NCI-H2171 treated with DMSO at 0.1 percent for 48 hours (cell line): ENCODE measurements around the gene DCUN1D2.
A peak's percentile ranks its signal among the peaks of the same experiment; 100 is the strongest.
"Not testable (repeated sequence)": the region's sequence is repeated elsewhere in the genome, so short reads cannot be mapped to it uniquely, and the experiment has no call there.

Experiments used
- DNase-seq: peaks from one replicate; lab custom pipeline; 2025; lab: John Stamatoyannopoulos, UW

DCUN1D2 gene

GRCh38 chr13:113464476-113464875, 26.0 kb downstream of the DCUN1D2 start:
- no peak for DNase-seq

DNA sequence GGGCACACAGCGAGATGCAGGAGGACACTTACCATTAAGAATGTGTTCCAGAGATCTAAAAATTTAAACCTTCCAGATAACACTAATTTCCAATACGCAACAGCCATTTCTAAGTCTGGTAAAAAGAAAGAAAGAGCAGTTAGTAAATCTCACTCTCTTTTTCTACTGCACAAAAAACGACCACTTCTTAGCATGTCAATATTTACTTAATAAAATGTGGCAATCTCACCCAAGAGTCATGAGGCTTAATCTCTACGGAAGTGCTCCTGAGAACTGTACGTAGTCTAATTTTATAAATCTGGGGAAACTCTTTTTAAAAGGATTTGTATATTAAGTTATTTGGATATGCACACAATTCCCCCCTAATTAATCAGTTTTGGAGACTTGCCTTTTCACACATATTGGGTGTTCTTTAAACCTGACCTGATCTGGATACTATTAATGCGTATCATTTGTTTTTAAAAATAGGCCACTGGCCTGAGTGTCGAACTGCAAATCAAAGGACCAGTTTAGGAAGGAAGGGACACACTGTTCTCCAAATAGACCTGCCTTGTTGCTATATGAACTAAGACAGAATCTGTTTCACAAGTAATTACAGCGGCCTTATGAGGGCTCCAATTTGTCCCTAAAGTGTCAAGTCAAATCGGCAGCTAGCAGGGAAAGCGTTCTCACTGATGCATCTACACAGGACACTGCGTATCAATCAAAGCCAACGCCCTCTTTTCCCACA, 29.3 kb downstream of the DCUN1D2 start:
- no peak for DNase-seq

GRCh38 chr13:113460599-113460998, 29.9 kb downstream of the DCUN1D2 start:
- DNase-seq = no peak

GRCh38 chr13:113460064-113460555, 30.4 kb downstream of the DCUN1D2 start:
- DNase-seq = no peak

DNA sequence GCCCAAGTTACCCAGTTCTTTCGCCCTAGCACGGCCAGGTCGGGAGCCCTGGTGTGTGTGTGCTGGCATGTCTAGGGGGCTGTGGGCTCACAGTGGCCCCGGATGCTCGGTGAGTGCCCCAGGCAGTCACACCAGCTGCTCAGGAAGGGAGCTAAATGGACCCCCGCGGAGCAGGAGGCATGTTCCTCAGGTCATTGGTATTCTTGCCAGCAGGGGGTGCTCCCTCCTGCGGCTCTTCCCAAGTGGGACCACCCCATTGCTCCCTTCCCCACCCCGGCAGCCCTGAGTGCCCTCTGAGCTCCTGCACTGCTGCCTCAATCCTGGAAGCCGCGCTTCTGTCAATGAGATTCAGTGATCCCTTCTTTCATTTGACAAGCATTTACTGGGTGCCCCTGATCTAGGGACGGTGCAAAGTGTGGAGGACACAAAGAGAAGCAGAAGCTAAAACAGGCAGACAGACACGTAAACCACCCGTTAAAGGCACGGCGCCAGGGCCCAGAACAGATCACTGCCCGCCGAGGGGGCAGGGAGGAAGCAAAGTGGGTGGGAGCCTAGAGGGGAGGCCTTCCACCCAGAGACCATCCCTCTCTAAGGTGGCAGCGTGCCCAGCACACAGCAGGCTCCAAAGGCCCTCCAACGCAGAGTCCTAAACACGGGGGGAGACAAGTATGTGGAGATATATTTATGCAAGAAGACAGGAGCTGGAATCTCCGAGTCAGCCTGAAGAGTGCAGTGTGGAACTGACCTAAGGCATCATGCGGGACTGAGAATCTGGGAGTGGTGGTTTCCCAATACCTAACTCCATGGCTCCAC, 32.1 kb downstream of the DCUN1D2 start:
- no peak for DNase-seq

DNA sequence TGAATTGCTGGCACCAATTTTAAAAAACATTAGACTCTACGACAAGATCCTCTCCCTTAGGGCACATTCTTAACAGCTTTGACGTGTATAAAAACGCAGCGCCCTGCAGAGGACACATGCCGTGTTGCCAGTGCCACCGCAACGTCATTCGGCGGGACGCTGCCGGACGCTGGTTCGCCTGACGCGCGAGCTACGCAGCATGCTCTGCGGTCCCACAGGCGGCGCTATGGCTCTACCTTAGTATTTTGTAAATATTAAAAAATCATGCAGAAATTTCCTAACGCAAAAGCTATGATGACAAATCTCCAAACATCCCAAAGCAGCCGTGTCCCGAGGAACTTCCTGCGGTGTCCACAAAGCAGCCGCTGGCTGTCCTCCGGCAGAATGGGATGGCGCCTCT, 33.0 kb downstream of the DCUN1D2 start:
- no peak for DNase-seq

DNA sequence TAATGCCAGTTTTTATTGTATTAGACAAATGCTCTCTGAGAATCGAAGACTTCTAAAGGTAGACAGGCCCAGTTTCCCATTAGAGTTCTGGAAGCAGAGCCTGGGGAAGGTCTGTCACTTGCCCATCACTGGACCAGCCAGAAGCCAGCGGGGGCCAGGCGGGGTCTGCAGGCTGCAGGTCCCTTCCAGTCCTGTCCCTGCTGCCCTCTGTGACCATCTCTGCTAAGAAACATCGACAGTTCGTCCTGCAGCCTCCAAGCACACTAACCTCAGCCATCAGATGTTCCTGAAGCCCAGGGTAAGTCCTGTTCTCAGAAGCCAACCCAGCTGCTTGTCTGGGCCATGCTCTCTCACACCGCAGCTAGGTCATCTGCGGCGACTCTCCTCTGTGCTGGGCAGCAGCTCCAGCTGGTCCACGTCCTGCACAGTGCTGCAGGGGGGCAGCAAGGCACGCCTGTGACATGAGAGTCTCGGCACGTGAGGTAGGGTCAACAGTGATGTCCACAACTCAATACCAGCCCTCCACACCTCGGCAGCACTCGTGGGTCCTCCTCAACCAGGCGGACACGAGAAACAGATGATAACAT, 34.3 kb downstream of the DCUN1D2 start:
- DNase-seq = no peak

DNA sequence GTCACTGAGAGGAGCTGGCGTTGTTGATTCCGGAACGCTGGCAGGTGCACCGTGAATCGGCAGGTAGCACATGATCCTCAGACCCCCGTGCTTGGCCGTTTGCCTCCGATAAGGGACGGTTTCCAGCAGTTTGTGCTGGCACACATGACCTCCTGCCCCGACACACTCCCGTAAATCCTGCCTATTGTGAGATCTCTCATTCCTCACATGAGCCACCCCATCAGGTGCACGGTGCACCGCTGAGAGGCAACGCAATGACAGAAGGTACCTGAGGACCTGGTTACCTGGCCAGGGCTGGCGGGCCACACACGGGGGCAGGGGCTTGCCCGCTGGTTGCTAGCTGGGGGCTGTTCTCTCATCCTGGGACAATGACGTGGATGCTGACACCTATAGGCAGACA, 35.1 kb downstream of the DCUN1D2 start:
- no peak for DNase-seq

- DNase-seq = no peak
Measured at GRCh38 chr13:113454936-113455335, 35.6 kb downstream of the DCUN1D2 start.

- peak; percentile 64 for DNase-seq
Measured at GRCh38 chr13:113452942-113453901, 37.3 kb downstream of the DCUN1D2 start, which contains the start of gene ADPRHL1. Gene ADPRHL1, minus strand, starts transcription at chr13:113453488. Its CDS starts 51 bp downstream, at chr13:113453437.

GRCh38 chr13:113452466-113452865, 38.0 kb downstream of the DCUN1D2 start:
- no peak for DNase-seq

DNA sequence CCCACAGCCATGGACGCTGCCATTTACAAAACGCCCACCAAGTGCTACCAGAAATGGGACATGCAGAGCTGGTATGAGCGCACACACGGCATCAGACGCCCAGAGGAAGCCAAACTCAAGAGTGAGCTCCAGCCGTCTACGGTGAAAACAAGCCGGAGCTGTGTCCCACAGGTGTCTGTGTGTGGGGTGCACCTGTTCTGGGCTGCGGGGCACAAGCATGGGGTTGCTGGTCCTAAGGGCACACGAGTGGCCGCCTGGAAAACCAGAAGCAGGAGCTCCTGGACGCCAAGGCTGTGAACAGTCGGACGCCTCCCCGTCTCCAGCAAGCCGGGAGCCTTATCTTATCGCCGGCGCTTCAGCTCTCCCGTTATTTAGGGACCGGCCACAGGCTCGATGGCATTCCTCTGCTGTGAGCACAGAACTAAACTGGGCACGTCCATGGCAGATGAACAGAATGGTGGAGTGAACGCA, 38.5 kb downstream of the DCUN1D2 start:
- no peak for DNase-seq

DNA sequence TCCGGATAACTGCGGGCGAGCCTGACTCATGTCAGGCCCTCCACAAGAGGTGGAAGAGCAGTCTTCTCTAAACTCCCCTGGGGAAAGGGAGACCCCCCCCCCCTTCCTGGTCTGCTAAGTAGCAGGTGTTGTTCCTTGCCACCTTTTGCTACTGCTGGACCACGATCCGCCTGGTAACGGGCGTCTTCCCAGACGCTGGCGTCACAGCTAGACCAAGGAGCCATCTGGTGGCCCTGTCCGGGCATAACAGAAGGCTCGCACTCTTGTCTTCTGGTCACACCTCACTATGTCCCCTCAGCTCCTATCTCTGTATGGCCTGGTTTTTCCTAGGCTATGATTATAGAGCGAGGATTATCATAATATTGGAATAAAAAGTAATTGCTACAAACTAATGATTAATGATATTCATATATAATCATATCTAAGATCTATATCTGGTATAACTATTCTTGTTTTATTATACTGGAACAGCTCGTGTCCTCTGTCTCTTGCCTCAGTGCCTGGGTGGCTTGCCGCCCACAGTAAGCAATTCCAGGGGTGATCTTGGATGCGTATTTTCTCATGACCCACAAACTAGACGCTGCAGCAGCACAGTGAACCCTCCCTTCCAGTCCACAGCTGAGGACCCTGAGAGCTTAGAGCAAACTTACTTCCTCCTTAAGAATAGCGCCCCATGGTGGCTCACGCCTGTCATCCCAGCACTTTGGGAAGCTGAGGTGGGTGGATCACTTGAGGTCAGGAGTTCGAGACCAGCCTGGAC, 39.5 kb downstream of the DCUN1D2 start:
- peak; percentile 35 for DNase-seq

- not testable (repeated sequence) for DNase-seq
Measured at GRCh38 chr13:113450348-113450744, 40.2 kb downstream of the DCUN1D2 start.

- DNase-seq = no peak
Measured at GRCh38 chr13:113449693-113450347, 40.7 kb downstream of the DCUN1D2 start.

DNA sequence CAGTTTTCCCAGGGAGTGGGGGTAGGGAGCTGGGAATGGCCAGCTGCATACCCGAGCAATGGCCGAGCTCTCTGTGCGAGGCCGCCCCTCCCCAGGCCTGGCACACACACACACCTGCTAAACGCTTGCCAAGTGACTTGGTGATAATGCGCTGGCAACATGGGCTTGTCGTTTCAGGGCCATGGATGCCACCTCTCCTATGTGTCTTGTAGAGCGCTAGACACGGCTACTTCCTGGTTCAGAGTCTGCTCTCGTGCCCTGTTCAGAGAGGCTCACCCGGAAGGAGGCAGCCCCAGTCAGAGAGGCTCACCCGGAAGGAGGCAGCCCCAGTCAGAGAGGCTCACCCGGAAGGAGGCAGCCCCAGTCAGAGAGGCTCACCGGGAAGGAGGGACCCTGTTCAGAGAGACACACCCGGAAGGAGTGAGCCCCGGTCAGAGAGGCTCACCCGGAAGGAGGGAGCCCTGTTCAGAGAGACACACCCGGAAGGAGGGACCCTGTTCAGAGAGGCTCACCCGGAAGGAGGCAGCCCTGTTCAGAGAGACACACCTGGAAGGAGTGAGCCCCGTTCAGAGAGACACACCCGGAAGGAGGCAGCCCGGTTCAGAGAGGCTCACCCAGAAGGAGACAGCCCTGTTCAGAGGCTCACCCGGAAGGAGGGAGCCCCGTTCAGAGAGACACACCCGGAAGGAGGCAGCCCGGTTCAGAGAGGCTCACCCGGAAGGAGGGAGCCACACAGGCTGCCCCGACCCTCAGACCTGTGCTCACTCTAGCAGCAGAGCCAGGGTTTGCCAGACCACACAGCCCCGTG, 41.4 kb downstream of the DCUN1D2 start:
- peak; percentile 99 for DNase-seq

DNA sequence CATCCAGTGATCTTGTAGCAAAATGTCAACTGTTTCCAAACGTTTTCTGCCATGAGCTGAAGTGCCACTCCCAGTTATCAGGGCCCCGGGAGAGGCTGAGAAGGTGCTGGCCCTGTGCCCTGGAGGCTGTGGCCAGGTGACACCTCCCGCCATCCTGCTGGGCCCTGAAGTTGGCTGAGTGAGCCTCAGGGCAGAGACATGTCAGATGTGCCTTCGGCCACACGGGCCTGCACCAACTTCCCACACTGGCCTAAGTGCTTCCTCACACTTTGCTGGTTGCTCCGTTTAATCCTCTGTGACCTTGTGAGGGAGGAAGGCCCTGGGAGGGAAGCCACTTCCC, 42.0 kb downstream of the DCUN1D2 start:
- DNase-seq = peak; percentile 36

DNA sequence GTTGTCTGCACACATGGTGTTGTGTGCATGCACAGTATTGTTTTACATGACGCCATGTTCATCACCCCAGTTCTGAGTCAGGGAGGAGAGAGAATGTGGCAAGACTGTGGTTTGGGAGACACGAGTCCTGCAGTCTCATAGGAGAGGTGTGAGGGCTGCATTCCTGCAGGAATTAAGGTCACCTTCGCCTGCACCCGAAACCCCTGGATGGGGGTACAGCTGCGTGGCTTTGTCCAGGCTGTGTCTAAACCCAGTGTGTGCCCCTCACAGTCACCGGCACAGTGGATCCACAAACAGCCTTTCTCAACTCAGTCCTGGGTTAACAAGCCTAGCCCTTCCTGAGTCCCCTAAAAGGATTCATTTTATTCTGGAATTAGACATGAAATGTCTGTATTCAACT, 42.9 kb downstream of the DCUN1D2 start:
- DNase-seq = no peak

DNA sequence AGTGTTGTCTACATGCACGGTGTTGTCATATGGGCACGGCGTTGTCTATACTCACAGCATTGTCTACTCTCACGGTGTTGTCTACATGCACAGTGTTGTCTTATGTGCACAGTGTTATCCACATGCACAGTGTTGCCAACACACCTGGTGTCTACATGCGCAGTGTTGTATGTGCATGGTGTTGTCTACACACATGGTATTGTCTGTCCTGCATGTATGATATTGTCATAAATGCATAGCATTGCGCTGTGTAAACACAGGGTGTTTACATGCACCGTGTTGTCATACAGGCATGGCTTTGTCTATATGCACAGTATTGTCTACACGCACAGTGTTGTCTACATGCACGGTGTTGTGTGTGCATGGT, 44.0 kb downstream of the DCUN1D2 start:
- no peak for DNase-seq
